H1 (cell line): ENCODE data around the gene PLEKHM3.

Experiments used
- CREB1 ChIP-seq: IDR thresholded peaks from 2 replicates; pipeline ENCODE4 v1.6.1; 2012; ENCODE audit warnings: inconsistent platforms
- CTBP2 ChIP-seq: IDR thresholded peaks from 2 replicates; pipeline ENCODE4 v1.7.0; 2011; ENCODE audit warnings: borderline replicate concordance, mild to moderate bottlenecking, moderate library complexity, mixed read lengths, low read length; ENCODE audit not compliant: insufficient read depth, insufficient read length
- CTCF ChIP-seq, 3 experiments: IDR thresholded peaks; 1 replicate in 2 of 3; 2 replicates in 1 of 3; pipeline versions ENCODE4 v1.5.1 to v1.6.1; 2011; ENCODE audit warnings: low read length in 3 of 3, mild to moderate bottlenecking in 3 of 3, inconsistent platforms in 2 of 3, low read depth in 1 of 3, moderate library complexity in 1 of 3; ENCODE audit not compliant: insufficient read depth in 1 of 3; ENCODE audit errors: control extremely low read depth in 1 of 3
- SIN3A ChIP-seq, 2 experiments: IDR thresholded peaks in 1 of 2; conservative IDR thresholded peaks in 1 of 2; 2 replicates each; pipeline ENCODE4 v1.6.1; 2011 to 2012; ENCODE audit warnings: low read length in 2 of 2, improper control_type of control experiment in 1 of 2, low read depth in 1 of 2, mild to moderate bottlenecking in 1 of 2

DNA sequence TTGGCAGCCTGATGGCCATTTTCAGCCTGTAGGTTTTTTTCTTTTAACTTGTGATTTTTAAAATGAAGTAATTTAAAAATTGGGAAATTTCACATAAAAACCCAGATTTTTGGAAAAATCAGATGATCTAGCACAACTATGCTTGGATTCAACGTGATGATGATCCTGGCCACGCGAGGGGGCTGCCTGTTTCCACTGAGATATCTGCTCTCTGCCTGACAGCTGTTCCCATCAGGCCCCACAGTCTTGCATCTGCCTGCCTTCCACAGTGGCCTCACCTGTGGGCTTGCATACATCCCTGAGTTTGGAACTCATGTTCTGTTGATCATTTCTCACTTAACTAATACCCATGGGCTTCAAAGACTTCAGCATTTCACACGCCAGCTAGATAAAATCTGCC lies 163.5 kb downstream of the PLEKHM3 start:
- TF ChIP-seq SIN3A (conservative IDR thresholded peaks at IDR 0.05 in 1 of 2, IDR thresholded peaks at IDR 0.05 in 1 of 2; ENCODE audit: low read depth in 1 of 2, low read length in 2 of 2) (no peak), CTBP2 (no peak), CREB1 (no peak), CTCF (IDR thresholded peaks at IDR 0.05; ENCODE audit: control extremely low read depth in 1 of 3, insufficient read depth in 1 of 3, low read depth in 1 of 3, low read length in 3 of 3) (peak; percentile 9 to 24 (median 24); a peak in 3 of 4 replicates)
